Hepatic stellate cell (primary cell): ENCODE measurements around the gene SKIDA1.
"Not testable (repeated sequence)": the region's sequence is repeated elsewhere in the genome, so short reads cannot be mapped to it uniquely, and the experiment has no call there.

ENCODE experiments used
- DNase-seq: peaks from one replicate; pipeline ENCODE4 v3.0.0; 2011; ENCODE audit warnings: low spot score

The SKIDA1 gene

DNA sequence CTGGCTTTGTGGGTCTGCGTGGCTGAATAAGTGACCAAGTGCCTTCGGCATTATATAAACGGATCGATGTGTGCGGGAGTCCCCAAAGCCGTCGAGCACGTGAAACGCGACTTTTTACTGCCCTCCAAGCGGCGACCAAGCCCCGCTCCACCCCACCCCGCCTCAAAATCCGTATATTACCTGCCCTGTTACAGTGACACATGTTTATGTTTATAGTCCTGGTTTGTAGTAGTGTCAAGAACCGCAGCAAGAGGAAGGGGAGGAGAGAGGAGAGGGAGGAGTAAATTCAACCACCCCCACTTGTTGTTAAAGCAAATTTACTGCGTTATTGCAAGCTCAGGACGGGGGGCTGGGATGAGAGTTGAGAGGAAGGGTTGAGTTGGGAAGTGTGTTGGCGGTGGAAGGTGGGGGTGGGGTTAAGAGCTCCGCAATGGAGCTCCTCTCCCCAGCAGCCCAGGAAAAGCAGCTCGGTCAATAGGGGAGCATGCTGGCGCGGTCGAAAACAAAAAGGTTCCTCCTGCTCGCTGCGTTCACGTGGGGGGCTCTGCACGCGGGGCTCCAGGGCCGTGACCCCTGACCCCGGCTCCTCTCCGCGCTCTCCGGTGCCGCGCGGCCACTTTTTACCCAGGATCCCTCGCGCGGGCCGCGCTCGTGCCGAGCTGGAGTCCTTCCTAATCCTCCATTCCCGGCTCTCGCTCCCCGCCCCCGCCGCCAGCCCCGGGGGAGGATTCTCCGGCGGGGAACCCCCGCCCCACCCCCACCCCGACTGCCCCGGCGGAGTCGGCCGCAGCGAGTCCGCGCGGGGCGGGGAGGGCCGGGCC, at the start of gene SKIDA1:
SKIDA1 (minus strand) TSS at position 316 of the 821 bp plus-strand sequence. CDS start 7,860 bp downstream, outside the sequence.
- DNase-seq: peak; percentile 76

DNA sequence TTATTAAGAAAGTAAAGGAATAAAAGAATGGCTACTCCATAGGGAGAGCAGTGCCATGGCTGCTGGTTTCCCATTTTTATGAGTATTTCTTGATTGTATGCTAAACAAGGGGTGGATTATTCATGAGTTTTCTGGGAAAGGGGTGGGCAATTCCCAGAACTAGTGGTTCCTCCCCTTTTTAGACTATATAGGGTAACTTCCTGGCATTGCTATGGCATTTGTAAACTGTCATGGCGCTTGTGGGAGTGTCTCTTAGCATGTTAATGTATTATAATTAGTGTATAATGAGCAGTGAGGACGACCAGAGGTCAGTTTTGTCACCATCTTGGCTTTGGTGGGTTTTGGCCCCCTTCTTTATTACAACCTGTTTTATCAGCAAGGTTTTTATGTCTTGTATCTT, 49.0 kb upstream of the SKIDA1 start:
- not testable (repeated sequence) for DNase-seq

GRCh38 chr10:21572578-21572977, 47.1 kb upstream of the SKIDA1 start:
- no peak for DNase-seq

- DNase-seq: no peak
Measured at GRCh38 chr10:21570761-21571521, 45.5 kb upstream of the SKIDA1 start.

- not testable (repeated sequence) for DNase-seq
Measured at GRCh38 chr10:21558984-21559383, 33.5 kb upstream of the SKIDA1 start.

- no peak for DNase-seq
Measured at GRCh38 chr10:21556527-21556926, 31.0 kb upstream of the SKIDA1 start.

- DNase-seq: no peak
Measured at GRCh38 chr10:21552638-21553037, 27.2 kb upstream of the SKIDA1 start.

GRCh38 chr10:21547246-21547645, 21.8 kb upstream of the SKIDA1 start:
- no peak for DNase-seq

DNA sequence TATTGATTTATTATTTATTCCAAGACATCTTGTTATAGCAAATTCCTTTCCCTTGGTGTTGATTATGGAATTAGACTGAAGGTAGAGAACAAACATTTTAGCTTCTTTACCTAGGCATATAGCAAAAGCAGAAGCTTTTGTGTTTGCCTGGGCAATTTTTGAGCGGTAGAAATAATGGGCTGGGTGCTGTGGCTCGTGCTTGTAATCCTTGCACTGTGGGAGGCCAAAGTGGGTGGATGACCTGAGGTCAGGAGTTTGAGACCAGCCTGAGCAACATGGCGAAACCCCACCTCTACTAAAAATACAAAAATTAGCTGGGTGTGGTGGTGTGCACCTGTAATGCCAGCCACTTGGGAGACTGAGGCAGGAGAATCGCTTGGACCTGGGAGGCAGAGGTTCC, 15.2 kb upstream of the SKIDA1 start:
- DNase-seq: not testable (repeated sequence)

GRCh38 chr10:21536874-21537273, 11.4 kb upstream of the SKIDA1 start:
- DNase-seq: no peak

DNA sequence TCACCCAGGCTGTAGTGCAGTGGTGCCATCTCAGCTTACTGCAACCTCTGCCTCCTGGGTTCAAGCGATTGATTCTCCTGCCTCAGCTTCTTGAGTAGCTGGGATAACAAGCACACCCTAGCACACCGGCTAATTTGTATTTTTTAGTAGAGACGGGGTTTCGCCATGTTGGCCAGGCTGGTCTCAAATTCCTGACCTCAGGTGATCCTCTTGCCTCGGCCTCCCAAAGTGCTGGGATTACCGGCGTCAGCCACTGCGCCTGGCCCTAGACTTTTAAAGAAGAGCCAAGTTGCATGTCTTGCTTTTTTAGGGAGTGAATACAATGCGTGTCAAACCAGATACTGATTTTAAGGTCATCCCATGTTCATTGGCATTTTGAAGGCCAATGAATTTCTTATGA, 10.5 kb upstream of the SKIDA1 start:
- not testable (repeated sequence) for DNase-seq

GRCh38 chr10:21535494-21535965, 10.0 kb upstream of the SKIDA1 start:
- DNase-seq: no peak

- peak; percentile 53 for DNase-seq
Measured at GRCh38 chr10:21534604-21535493, 9.4 kb upstream of the SKIDA1 start.

DNA sequence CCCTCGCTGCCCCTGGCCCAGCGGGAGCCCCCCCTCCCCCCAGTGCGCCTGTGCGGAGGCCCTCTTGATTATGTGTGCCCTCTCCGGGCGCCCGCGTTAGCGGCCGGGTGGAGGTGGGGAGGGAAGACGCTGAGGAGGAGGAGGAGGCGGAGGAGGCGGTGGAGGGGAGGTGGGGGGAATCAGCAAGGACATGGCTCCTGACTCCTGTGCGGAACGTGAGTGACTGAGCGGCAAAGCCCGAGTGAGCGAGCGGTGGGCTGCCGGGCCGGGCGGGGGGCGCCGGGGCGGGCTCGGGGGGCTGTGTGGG, 8.8 kb upstream of the SKIDA1 start:
- DNase-seq: no peak

DNA sequence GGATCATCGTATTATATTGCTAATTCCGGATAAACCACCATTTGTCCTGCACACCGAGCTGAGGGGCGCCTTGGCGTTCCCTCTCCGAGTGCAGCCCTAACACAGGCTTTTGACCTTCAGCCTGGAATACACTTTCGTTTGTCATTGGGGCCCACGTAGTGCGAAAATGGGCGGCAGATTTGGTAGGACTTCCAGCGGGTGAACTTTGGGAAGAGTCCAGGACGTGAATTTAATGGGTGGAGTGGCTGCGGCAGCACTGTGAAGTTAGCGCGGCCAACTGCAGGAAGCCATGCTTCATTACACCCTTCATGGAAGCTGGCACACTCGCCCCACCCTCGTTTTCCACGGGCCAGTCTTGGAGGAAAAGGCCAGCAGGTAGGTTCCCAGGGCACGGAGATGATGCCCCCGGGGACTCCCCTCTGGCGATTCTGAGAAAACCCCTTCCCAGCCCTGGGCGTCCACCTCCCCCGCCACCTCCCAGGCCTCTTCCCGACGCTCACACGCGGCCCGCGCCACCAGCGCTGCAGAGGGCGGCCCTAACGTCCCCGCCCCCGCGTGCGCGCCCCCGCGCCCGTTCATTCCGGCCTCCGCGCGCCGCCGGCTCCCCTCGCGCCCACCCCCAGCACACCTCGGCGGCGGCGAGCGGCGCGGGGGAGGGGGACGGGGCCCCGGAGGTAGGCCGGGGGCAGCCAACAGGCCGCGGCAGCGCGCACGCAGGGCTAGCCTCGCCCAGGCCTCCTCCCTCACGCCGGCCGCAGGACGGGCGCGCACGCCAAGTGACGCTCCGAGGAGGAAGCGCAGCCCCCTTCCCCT, 8.2 kb upstream of the SKIDA1 start, which contains the start of gene MLLT10:
MLLT10 (plus strand) TSS at position 766 of the 813 bp plus-strand sequence. CDS start 413 bp downstream, outside the sequence.
- DNase-seq: peak; percentile 93

DNA sequence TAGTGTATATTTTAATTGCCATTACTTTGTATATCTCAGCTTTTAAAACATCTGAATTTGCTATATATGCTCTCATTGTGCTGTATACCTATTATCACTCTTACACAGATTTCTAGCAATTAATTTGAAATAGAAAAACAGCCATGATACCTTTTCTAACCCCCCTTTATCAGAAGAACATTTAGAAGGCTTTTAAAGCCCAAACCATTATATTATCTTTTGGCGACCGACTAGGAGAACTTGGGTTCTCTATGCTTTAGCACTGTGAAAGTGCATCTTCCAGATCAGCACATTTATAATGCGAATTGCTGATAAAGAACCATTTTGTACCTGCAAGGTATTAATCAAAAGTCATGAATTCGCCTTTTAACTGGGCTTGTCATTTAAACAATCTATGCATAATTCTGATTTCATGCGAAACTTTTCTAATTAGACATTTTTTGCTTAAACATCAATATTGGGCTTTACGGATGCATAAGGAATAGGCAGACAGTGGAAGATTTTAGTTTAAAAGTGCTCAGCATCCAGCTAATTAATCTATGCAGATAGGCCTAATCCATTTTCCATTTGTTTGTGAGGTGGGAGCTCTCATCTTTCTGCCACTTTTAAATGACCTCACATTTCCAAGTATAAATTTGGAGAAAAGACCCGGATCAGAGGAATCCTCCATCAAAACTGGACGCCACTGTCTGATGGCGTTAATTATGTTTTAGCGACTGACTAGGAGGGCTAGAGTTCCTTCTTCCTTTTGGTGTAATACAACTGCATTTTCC, 7.4 kb upstream of the SKIDA1 start:
- no peak for DNase-seq

DNA sequence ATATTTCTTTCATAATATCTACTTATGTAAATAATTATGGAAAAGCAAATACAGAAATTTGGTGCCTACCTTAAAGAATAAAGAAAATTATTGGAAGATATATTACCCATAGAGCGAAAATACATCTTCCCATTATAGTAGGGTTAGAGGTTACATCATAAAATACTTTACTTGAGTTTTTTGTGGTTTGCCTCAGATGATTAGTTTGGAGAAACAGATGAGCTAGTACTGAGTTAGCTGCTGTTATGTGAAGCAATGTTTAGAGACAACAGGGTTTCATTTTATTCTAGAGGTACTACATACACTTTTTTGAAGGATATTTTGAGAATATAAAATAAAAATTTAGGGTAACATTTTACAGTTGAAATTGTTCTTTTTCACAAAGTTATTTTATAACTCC, 5.7 kb upstream of the SKIDA1 start:
- DNase-seq: no peak

DNA sequence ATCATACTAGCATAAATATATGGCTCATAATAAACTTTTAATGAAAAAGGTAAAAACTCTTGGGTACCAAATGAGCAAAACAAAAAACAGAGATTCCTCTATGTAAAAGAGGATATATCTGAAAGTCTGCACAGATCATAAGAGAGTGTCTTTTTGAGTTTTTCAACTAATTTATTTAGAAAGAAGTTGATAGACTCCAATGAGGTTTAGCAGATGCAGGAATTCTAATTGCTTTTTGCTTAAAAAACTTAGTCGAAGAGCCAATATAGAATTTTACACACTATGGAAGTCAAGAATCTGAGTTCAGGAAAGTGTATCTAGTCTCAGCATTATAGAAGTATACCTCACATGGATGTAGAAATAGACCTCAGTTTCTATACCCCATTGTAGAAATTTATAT, 5.2 kb upstream of the SKIDA1 start:
- no peak for DNase-seq

DNA sequence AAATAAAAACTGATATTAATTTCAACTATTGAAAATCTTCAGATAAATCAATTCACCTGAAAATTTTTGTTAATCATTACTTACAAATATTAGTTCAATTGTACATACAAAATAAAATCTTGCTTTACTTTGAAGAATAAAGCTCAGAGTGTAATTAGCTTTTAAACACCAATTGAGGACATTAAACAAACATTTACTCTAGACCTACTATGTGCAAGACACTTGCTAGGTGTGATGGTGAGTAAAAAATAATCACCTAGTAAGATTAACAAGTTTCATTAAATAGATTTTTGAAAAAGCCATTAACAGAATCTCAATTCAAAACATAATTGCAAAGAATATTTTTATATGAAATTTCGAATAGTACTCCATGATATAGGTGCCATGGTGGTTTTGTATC, 4.7 kb upstream of the SKIDA1 start:
- no peak for DNase-seq
